Gastrocnemius medialis (tissue), 4 donors: ENCODE measurements around the gene KLF17.

ENCODE experiments used
- CTCF ChIP-seq, 5 experiments: fragments of 450-650 bp in 3 of 5; fragments of 200-600 bp in 2 of 5; sonication (generic) in 2 of 5; IDR thresholded peaks in 4 of 5; conservative IDR thresholded peaks in 1 of 5; 1 replicate in 4 of 5; 2 replicates in 1 of 5; pipeline ENCODE4 v1.5.1; 2016 to 2019; ENCODE audit warnings: antibody characterized with exemption in 5 of 5, mild to moderate bottlenecking in 3 of 5, moderate library complexity in 3 of 5
- POLR2A ChIP-seq, 2 donors: fragments of 450-650 bp; IDR thresholded peaks; one replicate each; pipeline ENCODE4 v1.6.1; 2017; ENCODE audit warnings: antibody characterized with exemption in 2 of 2, mild to moderate bottlenecking in 2 of 2, moderate library complexity in 2 of 2

DNA sequence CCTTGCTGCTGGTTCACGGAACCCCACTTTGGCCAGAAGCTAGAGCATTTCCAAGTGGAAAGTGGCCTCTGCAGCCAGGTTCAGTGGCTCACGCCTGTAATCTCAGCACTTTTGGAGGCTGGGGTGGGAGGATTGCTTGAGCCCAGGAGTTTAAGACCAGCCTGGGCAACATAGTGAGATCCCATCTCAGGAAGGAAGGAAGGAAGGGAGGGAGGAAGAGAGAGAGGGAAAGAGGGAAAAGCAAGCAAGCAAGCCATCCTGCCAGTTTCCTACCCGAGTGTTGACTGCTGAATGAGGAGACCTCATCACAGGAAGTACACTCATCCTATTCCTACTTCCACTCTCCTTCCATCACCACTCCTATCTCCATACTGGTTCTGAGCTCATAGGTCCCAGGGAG lies 12.8 kb upstream of the KLF17 start:
- TF ChIP-seq CTCF (IDR thresholded peaks at IDR 0.05 in 4 of 5, conservative IDR thresholded peaks at IDR 0.05 in 1 of 5) (no peak), POLR2A (IDR thresholded peaks at IDR 0.05) (no peak)
